HG02759 (cell line): ENCODE data around the gene GAREM2.

Experiments
- ATAC-seq: cut with Tn5 transposase; IDR thresholded peaks from one replicate; pipeline ENCODE4 v1.9.1; 2021; ENCODE audit warnings: mild to moderate bottlenecking, moderate library complexity; ENCODE audit not compliant: unreplicated experiment

Gene GAREM2

GRCh38 chr2:26169226-26169625 is 3.7 kb upstream of the GAREM2 start:
- no peak for ATAC-seq

DNA sequence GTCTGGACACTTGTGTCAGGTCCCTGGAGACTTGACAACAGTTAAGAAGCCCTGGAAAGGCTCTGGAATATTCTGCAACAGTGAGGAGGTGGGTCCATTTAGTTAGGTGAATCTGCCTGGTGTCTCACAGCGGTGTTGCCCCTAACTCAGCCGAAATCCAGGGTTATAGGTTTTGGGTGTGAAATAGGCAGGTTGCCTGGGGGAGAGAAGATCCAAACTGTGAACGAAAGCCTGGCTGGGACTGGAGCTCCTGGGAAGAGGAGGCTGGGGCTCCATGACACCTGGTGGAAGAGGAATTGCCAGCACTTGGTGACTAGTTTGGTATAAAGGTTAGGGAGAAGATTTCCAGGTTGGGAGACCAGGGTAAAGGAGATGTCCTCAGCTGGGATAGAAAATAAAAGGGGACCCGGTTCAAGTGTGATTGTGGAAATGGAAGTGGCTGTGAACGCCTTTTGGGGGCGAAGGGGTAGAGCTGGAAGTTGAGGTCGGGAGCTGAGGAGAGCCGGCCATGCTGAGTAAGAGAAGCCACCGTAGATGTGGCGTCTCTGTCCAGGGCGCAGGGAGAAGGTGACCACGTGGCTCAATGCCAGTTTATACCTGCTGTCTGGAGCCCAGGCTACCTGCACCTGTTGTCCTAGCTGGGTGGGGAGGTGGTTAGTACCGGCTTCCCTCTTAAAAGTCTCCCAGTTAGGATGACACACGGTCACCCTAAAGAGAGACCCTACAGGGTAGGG is 3.0 kb upstream of the GAREM2 start:
- ATAC-seq: no peak

- no peak for ATAC-seq
Measured at GRCh38 chr2:26170795-26171194, 2.1 kb upstream of the GAREM2 start.

DNA sequence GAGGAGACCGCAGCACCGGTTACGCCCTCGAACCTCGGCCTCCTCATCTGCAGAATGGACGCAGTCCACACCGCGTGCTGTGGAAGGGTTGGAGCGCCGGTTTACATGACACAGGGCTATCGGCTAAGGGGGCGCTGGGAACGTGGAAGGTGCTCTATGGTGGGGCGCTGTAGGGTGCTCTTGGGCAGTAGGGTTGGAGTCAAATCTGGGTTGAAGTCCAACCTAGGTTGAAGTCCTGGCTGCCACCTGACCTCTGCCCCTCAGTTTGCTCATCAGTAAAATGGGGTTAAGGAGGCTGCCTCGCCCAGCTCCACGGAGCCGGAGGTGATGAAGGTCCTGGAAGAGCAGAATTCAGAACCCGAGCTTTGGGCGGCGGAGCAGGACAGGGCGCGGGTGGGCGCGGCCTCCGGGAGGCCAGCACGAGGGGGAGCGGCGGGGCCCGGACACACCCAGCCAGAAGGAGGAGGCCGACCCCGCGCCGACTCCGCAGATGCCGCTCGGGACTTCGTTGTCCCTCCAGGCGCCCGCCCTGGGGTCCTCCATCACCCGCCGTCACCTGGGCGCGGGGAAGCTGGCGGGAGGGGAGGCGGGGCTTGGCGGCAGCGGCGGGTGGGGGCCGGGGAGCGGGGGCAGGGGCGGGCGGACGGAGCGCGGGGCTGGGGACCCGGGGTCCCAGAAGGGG is 558 bp upstream of the GAREM2 start:
- no peak for ATAC-seq

- no peak for ATAC-seq
Measured at GRCh38 chr2:26173776-26174482, 1.0 kb downstream of the GAREM2 start.

DNA sequence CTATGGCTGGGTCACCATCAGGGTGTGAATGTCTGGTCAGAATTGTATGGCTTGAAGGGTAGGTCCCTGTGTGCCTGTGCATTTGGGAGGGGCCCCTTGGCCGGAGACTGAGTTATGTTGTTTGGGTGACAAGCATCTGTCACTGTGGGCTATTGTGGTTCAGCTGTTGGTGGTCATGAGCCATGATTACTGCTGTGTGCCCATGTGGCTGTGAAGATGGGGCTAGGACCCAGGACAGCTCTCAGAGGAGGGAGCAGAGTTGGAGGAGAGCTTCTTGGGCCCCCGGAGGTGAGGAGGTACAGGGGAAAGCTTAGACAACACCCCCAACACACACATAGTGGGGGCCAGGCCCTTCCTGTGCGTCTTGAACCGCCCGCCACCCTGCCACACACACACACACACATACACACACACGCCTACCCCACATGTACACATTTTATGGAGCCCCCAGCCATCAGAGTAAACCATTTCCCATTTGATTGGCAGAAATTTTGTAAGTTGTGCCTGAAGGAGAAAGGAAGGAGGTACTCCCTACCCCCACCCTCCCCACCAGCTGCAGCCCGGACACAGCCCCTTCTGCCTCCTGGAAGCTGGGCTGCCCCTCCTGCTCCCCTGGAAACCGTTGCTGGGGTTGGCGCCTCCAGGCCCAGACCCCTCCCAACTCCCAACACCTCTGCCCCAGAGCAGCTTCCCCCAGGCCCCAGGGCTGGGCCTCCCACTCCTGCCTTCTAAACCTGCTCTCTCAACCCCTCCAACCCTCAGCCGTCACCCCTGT is 2.0 kb downstream of the GAREM2 start:
- ATAC-seq: no peak

DNA sequence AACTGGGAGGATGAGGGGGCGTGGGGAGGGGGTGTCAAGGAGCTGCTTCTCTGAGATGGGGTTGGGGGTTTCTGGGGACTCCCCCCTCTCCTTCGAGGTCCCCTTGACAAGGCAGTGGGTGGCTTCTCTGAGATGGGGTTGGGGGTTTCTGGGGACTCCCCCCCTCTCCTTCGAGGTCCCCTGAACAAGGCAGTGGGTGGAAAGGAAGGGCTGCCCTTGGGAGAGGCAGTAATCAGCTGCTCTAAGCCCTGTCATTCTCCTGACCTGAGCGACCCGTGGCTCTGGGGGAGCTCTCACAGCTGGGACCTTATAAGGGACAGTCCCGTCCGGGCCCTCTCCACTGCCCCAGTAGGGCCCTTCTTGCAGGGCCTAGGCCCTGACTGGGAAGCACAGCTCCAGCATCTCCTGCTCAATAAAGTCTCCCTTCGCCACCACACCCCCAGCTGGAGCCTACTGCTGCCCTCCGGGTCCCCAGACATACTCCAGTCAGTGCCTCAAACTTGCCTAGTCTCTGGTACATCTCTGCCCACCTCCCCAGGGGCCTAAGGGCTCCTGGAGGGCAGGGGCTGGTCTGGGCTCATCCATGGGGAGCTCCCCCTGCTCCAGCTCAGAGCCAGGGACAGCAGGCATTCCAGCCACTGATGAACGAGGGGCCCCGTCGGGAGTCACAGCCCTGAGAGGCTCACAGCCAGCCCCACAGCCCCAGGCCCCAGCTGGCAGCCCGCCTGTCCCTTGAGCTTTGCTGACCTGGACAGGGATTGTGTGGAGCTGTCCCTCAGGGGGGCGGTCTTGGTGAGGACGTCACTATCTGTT is 2.8 kb downstream of the GAREM2 start:
- ATAC-seq: no peak

DNA sequence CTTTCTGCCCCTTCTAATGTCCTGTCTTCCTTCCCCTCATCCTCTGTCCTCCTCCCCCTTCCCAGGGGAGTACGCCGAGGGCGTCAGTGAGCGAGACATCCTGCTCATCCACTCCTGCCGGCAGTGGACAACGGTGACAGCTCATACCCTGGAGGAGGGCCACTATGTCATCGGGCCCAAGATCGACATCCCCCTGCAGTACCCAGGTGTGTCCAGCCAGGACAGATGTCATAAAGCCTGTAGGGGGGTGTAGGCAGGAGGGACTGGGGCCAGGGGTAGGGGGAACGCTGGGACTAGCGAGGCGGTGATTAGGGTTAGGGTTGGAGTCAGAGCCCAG is 3.4 kb downstream of the GAREM2 start:
- ATAC-seq: no peak

GRCh38 chr2:26177122-26177521 is 4.2 kb downstream of the GAREM2 start:
- no peak for ATAC-seq

GRCh38 chr2:26178246-26178645 is 5.4 kb downstream of the GAREM2 start:
- no peak for ATAC-seq

DNA sequence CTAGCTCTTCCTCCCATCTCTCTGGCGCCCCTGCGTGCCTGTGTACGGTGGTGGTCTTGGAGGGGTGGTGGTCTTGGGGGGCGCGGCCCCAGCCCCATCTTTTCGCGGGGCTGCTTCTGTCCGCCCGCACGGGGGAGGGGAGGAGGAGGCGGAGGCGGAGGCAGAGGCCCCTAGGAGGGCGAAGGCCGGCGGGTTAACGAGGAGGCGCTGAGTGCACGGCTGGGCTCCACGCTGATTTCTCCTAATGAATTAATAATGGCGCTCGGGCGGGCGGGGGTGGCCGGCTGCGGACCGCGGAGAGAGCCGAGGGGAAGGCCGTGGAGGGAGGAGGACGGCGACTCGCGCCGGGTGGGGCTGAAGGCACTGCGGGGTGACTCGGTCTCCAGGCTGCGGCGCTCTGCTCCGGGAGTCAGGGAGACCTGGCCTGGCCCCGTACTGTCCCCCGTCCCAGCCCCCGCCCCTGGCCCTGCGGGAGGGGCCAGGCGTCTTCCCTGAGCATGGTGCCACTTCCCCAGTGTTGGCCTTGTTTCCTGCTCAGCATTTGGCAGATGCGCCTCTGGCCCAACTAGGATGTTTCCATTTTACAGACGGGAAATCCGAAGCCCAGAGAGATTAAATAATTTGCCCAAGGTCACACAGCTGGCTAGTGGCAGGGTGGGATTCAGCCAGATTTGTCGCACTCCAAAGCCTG is 6.0 kb downstream of the GAREM2 start:
- ATAC-seq: no peak

DNA sequence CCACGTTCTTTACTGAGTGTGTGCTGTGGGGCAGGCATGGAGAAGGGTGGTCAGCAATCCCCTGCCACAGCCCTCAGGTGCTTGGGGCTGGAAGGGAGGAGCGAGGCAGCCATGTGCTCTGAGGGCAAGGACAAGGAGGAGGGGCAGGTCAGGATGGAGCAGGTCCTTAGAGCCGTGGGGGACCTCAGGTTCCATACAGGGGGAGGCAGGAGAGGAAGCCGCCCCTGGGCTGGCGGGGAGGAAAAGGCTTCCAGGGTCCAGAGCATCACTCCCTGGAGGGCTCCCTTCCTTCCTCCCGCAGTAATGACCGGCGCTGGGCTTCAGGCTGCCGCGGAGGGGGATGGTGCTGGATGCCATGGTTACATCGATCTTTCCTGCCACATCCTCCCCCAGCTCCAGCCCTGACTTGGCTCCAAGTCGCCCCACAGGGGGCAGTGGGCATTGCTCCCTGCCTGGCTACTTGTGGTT is 6.6 kb downstream of the GAREM2 start:
- ATAC-seq: no peak

DNA sequence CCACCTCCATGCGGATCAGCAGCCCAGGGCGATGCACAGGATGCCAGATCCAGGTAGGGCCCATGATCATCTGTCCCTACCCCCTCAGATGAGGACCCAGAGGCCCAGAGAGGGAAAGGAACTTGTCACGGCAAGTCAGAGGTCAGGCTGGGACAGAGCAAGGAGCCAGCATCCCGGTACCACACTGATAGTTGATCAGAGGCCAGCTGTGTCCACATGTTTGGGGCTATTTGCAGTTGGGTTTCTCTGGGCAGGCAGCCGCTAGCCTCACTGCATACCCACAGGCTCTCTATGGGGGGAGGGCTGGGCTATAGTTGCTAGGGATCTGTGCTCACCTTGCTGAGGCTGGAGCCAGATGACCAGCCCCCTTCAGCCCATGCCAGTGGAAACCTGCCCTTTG is 9.6 kb downstream of the GAREM2 start:
- ATAC-seq: no peak

GRCh38 chr2:26182887-26183630 is 10.2 kb downstream of the GAREM2 start:
- ATAC-seq: no peak

- no peak for ATAC-seq
Measured at GRCh38 chr2:26184121-26184520, 11.2 kb downstream of the GAREM2 start.

DNA sequence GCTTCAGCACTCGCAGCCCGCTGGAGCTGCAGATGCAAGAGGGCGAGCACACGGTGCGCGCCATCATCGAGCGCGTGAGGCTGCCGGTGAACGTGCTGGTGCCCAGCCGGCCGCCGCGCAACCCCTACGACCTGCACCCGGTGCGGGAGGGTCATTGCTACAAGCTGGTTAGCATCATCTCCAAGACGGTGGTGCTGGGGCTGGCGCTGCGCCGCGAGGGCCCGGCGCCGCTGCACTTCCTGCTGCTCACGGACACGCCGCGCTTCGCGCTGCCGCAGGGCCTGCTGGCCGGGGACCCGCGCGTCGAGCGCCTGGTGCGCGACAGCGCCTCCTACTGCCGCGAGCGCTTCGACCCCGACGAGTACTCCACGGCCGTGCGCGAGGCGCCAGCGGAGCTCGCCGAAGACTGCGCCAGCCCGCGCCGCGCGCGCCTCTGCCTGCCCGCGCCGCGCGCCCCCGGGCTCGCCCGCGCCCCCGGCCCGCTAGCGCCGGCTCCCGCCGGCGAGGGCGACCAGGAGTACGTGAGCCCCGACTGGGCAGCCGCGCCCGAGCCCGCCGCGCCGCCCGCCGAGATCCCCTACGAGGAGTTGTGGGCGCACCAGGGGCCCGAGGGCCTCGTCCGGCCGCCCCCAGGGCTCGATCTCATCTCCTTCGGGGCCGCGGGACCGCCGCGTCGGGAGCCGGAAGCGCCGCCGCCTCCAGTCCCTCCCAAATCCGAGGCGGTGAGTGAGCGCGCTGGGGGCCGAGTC is 11.8 kb downstream of the GAREM2 start:
- peak; percentile 89 for ATAC-seq

- ATAC-seq: no peak
Measured at GRCh38 chr2:26185304-26185928, 12.5 kb downstream of the GAREM2 start.
